A549 (cell line): ENCODE results near the gene RNF214. TPM values are rescaled to one million over a fixed set of nuclear protein-coding genes. Genes with fewer than 3 reads are reported as not detected.

Source experiments
- ATAC-seq, 2 experiments: fragments of 200-7000 bp in 1 of 2; fragments of >200 bp in 1 of 2; cut with Nextera tagmentation in 1 of 2; cut with Tn5 transposase in 1 of 2; 3 replicates each; pipeline versions ENCODE4 v1.8.0 to v1.9.1; 2018 to 2020; ENCODE audit warnings: mild to moderate bottlenecking in 1 of 2, moderate library complexity in 1 of 2
- CTCF ChIA-PET: fragments of 300-600 bp; sonication (Branson Sonifier 250); formaldehyde crosslinking; extraction: SDS; loops from one replicate; lab custom pipeline; 2021; ENCODE audit warnings: antibody characterized with exemption, inconsistent platforms; lab: Yijun Ruan, JAX
- POLR2A ChIA-PET: fragments of 350-600 bp; formaldehyde crosslinking; extraction: SDS; loops from one replicate; lab custom pipeline; 2021; ENCODE audit warnings: antibody characterized with exemption, inconsistent platforms; lab: Yijun Ruan, JAX
- DNase-seq, 2 experiments: peaks; one replicate each; pipeline versions ENCODE4 v3.0.0 to v3.0.0-alpha.2; 2011 to 2016; ENCODE audit warnings: low read depth in 1 of 2, low spot score in 1 of 2
- FAIRE-seq: peaks from 2 replicates; lab custom pipeline; 2011; peaks lifted over from hg19 to GRCh38; lab: Jason Lieb, UNC
- H3K27ac ChIP-seq, 2 experiments: fragments of >200 bp; sonication (Bioruptor Twin); formaldehyde crosslinking; 3 replicates each; pipeline ENCODE4 v1.5.1; 2016 to 2017
- H3K4me1 ChIP-seq: fragments of >200 bp; sonication (Bioruptor Twin); formaldehyde crosslinking; 3 replicates; pipeline ENCODE4 v1.6.1; 2016
- H3K4me2 ChIP-seq: fragments of >200 bp; sonication (Bioruptor Twin); formaldehyde crosslinking; 3 replicates; pipeline ENCODE4 v1.6.1; 2016
- H3K4me3 ChIP-seq: fragments of >200 bp; sonication (Bioruptor Twin); formaldehyde crosslinking; 3 replicates; pipeline ENCODE4 v1.5.1; 2016
- H3K9me3 ChIP-seq: fragments of >200 bp; sonication (Bioruptor Twin); formaldehyde crosslinking; 3 replicates; pipeline ENCODE4 v1.6.1; 2016
- BHLHE40 ChIP-seq: IDR thresholded peaks from 2 replicates; pipeline ENCODE4 v1.6.1; 2012; ENCODE audit warnings: low read depth, low read length, inconsistent platforms
- CBX8 ChIP-seq: fragments of 200-600 bp; sonication (generic); IDR thresholded peaks from 2 replicates; pipeline ENCODE4 v1.6.1; 2016
- CEBPB ChIP-seq, 2 experiments: fragments of >200 bp in 1 of 2; sonication (Bioruptor Twin) in 1 of 2; formaldehyde crosslinking in 1 of 2; IDR thresholded peaks; 2 replicates each; pipeline ENCODE4 v1.6.1; 2012 to 2016
- EHMT2 ChIP-seq: fragments of 200-600 bp; sonication (generic); IDR thresholded peaks from 2 replicates; pipeline ENCODE4 v1.6.1; 2016; ENCODE audit warnings: antibody characterized with exemption, low read depth, mild to moderate bottlenecking, moderate library complexity
- EP300 ChIP-seq, 2 experiments: fragments of >200 bp; sonication (Bioruptor Twin); formaldehyde crosslinking; IDR thresholded peaks; 2 replicates in 1 of 2; 3 replicates in 1 of 2; pipeline ENCODE4 v1.6.1; 2016 to 2017
- FOSB ChIP-seq: fragments of 250-450 bp; sonication (Bioruptor Pico); IDR thresholded peaks from 2 replicates; pipeline ENCODE4 v1.5.0; 2020; ENCODE audit warnings: mild to moderate bottlenecking, moderate library complexity
- HOXB13 ChIP-seq: fragments of 250-450 bp; sonication (Bioruptor Pico); IDR thresholded peaks from 2 replicates; pipeline ENCODE4 v1.5.0; 2020; ENCODE audit warnings: low read depth, mild to moderate bottlenecking, moderate library complexity
- JUN ChIP-seq, 2 experiments: fragments of >200 bp; sonication (Bioruptor Twin); formaldehyde crosslinking; IDR thresholded peaks; 2 replicates in 1 of 2; 3 replicates in 1 of 2; pipeline ENCODE4 v1.6.1; 2016 to 2017
- KDM1A ChIP-seq: fragments of 200-600 bp; sonication (generic); IDR thresholded peaks from 2 replicates; pipeline ENCODE4 v1.6.1; 2016; ENCODE audit warnings: low read depth, mild to moderate bottlenecking
- KDM5A ChIP-seq: fragments of 200-600 bp; sonication (generic); IDR thresholded peaks from 2 replicates; pipeline ENCODE4 v1.6.1; 2016; ENCODE audit warnings: antibody characterized with exemption, mild to moderate bottlenecking
- MAFK ChIP-seq: fragments of 450-650 bp; IDR thresholded peaks from 2 replicates; pipeline ENCODE4 v1.6.1; 2014; ENCODE audit not compliant: partially characterized antibody
- MAZ ChIP-seq: fragments of 150-350 bp; IDR thresholded peaks from 2 replicates; pipeline ENCODE4 v1.6.1; 2014; ENCODE audit warnings: antibody characterized with exemption, low read depth, low read length, borderline replicate concordance
- NFE2L2 ChIP-seq: fragments of 150-350 bp; conservative IDR thresholded peaks from 2 replicates; pipeline ENCODE4 v1.6.1; 2014; ENCODE audit warnings: low read length
- NPAS2 ChIP-seq: fragments of 250-450 bp; sonication (Bioruptor Pico); IDR thresholded peaks from 2 replicates; pipeline ENCODE4 v1.8.0; 2022; ENCODE audit warnings: mild to moderate bottlenecking, moderate library complexity, borderline replicate concordance
- NR3C1 ChIP-seq: fragments of >200 bp; sonication (Bioruptor Twin); formaldehyde crosslinking; IDR thresholded peaks from 3 replicates; pipeline ENCODE4 v1.6.1; 2017
- PHF8 ChIP-seq: fragments of 200-600 bp; sonication (generic); IDR thresholded peaks from 2 replicates; pipeline ENCODE4 v1.6.1; 2016; ENCODE audit warnings: low read depth, mild to moderate bottlenecking, antibody characterized with exemption, moderate library complexity, borderline replicate concordance
- POLR2A ChIP-seq: IDR thresholded peaks from 2 replicates; pipeline ENCODE4 v1.6.1; 2012; ENCODE audit warnings: mild to moderate bottlenecking, low read length
- RFX5 ChIP-seq: fragments of 450-650 bp; IDR thresholded peaks from 2 replicates; pipeline ENCODE4 v1.7.1; 2014; ENCODE audit warnings: antibody characterized with exemption, mild to moderate bottlenecking, moderate library complexity
- TFCP2L1 ChIP-seq: fragments of 250-450 bp; sonication (Bioruptor Pico); IDR thresholded peaks from 2 replicates; pipeline ENCODE4 v1.5.0; 2021; ENCODE audit warnings: mild to moderate bottlenecking
- ZC3H11A ChIP-seq: fragments of 450-650 bp; IDR thresholded peaks from 2 replicates; pipeline ENCODE4 v1.6.1; 2014; ENCODE audit warnings: antibody characterized with exemption, mild to moderate bottlenecking
- ZNF302 ChIP-seq: fragments of 250-450 bp; sonication (Bioruptor Pico); IDR thresholded peaks from 2 replicates; pipeline ENCODE4 v1.9.0; 2021; ENCODE audit warnings: inconsistent platforms, mild to moderate bottlenecking, moderate library complexity
- ZSCAN20 ChIP-seq: fragments of 250-450 bp; sonication (Bioruptor Pico); IDR thresholded peaks from 2 replicates; pipeline ENCODE4 v1.8.0; 2022; ENCODE audit warnings: mild to moderate bottlenecking, moderate library complexity
- WGBS: methylation state at CpG from one replicate; pipeline ENCODE4 v1.1.6; 2017; ENCODE audit errors: missing lambda C conversion rate; 5-methylcytosine and 5-hydroxymethylcytosine counted together
- polyA plus RNA-seq, 4 experiments: library from polyadenylated mRNA; depleted of rRNA in 3 of 4; stranded (reverse); fragments of >200 nt; fragmentation: RNase III in 1 of 4; extraction: RNeasy Plus Mini Kit Qiagen cat#74134 plus additional on column Dnase treatment in 1 of 4; gene quantifications; 2 replicates in 3 of 4; 3 replicates in 1 of 4; pipeline ENCODE4 v1.2.3, GENCODE V29; 2011 to 2017
- TF ChIP-seq, protein P1 (sequence below): fragments of 200-600 bp; sonication (generic); IDR thresholded peaks from 2 replicates; pipeline ENCODE4 v1.6.1; 2016; ENCODE audit warnings: antibody characterized with exemption, mild to moderate bottlenecking, moderate library complexity
- TF ChIP-seq, protein P2 (sequence below): fragments of >200 bp; sonication (Bioruptor Twin); formaldehyde crosslinking; IDR thresholded peaks from 3 replicates; pipeline ENCODE4 v1.6.1; 2016
- TF ChIP-seq, protein P3 (sequence below): fragments of >200 bp; sonication (Bioruptor Twin); formaldehyde crosslinking; IDR thresholded peaks from 2 replicates; pipeline ENCODE4 v1.6.1; 2016
- TF ChIP-seq, protein P4 (sequence below): fragments of 150-350 bp; IDR thresholded peaks from 2 replicates; pipeline ENCODE4 v1.6.1; 2014; ENCODE audit warnings: low read depth, mild to moderate bottlenecking, low read length

The RNF214 gene
- polyA plus RNA-seq, 2 of the 4 experiments (the other 2 are of a cell fraction), result 11.0 to 15.9 TPM

DNA sequence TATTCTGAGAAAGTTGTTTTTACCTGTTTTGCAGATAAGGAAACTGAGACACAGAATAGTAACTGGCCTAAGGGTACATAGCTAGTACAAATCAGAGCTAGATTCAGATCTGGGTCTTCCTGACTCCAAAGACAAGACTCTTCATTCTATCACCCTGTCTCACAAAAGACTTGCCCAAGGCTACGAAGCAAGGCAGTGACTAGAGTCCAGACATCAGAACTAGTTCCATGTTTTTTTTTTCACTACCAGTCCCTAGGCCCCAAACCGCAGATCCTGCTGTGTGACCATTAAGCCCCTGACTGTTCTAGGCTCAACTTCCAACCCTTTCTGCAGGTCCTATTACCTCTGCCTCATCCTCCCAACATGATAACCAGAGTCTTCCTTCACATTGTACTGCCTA, 60.1 kb downstream of the RNF214 start:
- CTCF ChIA-PET, result no interaction called here
- 96% methylated on average over 2 of the region's 2 CpGs for WGBS
- no peaks in the 10 kb centered on the region for H3K9me3 ChIP-seq
- DNase-seq (no peak), ATAC-seq (no peak), FAIRE-seq (no peak)
- no peaks in the 10 kb centered on the region for H3K4me1 ChIP-seq
- no peak for TF ChIP-seq CEBPB (IDR thresholded peaks at IDR 0.05)
- no peak for TF ChIP-seq MAZ
- TF ChIP-seq, protein P1, sequence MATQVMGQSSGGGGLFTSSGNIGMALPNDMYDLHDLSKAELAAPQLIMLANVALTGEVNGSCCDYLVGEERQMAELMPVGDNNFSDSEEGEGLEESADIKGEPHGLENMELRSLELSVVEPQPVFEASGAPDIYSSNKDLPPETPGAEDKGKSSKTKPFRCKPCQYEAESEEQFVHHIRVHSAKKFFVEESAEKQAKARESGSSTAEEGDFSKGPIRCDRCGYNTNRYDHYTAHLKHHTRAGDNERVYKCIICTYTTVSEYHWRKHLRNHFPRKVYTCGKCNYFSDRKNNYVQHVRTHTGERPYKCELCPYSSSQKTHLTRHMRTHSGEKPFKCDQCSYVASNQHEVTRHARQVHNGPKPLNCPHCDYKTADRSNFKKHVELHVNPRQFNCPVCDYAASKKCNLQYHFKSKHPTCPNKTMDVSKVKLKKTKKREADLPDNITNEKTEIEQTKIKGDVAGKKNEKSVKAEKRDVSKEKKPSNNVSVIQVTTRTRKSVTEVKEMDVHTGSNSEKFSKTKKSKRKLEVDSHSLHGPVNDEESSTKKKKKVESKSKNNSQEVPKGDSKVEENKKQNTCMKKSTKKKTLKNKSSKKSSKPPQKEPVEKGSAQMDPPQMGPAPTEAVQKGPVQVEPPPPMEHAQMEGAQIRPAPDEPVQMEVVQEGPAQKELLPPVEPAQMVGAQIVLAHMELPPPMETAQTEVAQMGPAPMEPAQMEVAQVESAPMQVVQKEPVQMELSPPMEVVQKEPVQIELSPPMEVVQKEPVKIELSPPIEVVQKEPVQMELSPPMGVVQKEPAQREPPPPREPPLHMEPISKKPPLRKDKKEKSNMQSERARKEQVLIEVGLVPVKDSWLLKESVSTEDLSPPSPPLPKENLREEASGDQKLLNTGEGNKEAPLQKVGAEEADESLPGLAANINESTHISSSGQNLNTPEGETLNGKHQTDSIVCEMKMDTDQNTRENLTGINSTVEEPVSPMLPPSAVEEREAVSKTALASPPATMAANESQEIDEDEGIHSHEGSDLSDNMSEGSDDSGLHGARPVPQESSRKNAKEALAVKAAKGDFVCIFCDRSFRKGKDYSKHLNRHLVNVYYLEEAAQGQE, result no peak
- TF ChIP-seq EP300 (IDR thresholded peaks at IDR 0.05), result no peak
- no peak for TF ChIP-seq RFX5
- TF ChIP-seq MAFK, result no peak
- no peak for TF ChIP-seq ZNF302
- TF ChIP-seq, protein P2, sequence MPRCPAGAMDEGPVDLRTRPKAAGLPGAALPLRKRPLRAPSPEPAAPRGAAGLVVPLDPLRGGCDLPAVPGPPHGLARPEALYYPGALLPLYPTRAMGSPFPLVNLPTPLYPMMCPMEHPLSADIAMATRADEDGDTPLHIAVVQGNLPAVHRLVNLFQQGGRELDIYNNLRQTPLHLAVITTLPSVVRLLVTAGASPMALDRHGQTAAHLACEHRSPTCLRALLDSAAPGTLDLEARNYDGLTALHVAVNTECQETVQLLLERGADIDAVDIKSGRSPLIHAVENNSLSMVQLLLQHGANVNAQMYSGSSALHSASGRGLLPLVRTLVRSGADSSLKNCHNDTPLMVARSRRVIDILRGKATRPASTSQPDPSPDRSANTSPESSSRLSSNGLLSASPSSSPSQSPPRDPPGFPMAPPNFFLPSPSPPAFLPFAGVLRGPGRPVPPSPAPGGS, result no peak
- no peak overlapping the region for H3K27ac ChIP-seq
- no peak overlapping the region for H3K4me2 ChIP-seq
- H3K4me3 ChIP-seq, result no peak overlapping the region
- POLR2A ChIA-PET, result no interaction called here

DNA sequence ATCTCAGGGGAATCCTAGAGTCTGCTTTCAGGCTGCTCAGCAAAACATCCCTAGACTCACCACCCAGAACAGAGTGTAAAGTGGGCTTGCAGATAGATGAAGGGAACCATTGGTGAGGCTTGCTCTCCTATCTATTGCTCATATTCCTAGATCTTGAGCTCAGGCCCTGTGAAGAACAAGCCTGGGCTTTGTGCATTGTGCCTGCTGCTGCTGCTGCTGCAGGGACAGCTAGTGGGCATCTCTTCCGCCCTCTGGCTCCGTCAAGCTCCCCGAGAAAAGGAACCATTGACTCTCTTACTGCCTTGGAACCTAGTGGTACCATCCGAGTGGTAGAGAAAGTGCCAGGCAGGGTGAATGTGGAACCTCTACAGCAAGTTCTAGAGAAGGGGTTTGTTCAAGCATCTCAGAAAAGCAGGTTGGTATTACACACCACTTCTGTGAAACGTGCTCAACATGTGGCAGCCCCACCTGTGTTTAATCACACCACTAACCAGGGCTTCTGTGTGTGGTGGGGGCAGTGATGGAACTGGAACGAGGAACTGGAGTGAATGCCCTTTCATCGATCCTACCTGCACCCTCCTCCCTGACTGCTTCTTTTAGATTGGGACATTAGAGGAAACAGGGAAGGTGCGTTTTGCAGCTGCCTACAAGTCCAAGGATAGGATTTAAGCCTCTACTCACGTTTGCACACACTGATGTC, 63.1 kb downstream of the RNF214 start:
- CTCF ChIA-PET, result no interaction called here
- Histone ChIP-seq H3K27ac (no peak overlapping the region), H3K4me1 (peaks cover 6% of the 10 kb centered on the region; the same call in 1 of the 3 replicates)
- TF ChIP-seq POLR2A (no peak), ZC3H11A (no peak), FOSB (no peak), NFE2L2 (no peak), EHMT2 (no peak)
- TF ChIP-seq, protein P3, sequence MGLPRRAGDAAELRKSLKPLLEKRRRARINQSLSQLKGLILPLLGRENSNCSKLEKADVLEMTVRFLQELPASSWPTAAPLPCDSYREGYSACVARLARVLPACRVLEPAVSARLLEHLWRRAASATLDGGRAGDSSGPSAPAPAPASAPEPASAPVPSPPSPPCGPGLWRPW, result no peak
- TF ChIP-seq, all 56 proteins: peak for 0
- POLR2A ChIA-PET, result no interaction called here
- Histone ChIP-seq H3K4me2 (no peak overlapping the region), H3K4me3 (no peak overlapping the region), H3K9me3 (no peaks in the 10 kb centered on the region)
- ATAC-seq (no peak), FAIRE-seq (no peak), DNase-seq (no peak)
- 77% methylated on average over 9 of the region's 9 CpGs for WGBS

DNA sequence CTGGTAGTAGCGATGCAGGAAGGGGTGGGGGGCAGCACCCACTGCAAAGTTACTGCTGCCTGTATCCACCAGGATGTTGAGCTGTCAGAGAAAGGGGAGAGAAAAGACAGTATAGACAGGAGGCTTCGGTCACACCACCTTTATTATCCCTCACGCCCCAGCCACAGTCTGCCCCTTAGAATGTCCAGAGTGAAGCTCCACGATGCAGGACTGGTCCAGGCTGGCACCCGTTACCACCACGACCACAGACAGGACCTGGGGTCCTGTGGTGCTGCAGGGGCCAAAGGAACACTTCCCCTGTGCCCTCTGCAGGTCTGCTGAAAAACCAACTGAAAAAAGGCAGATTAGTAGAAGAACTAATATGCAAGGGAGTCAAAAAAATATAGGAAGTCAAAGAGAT, 64.4 kb downstream of the RNF214 start:
- no peak for ATAC-seq
- no peak for FAIRE-seq
- H3K9me3 ChIP-seq, result no peaks in the 10 kb centered on the region
- ChIA-PET CTCF (interaction anchor here (1.0 kb wide), 1 partner anchor 13 kb away, joined by 3 read pairs; no protein-coding TSS in a partner anchor), POLR2A (no interaction called here)
- no peak overlapping the region for H3K4me3 ChIP-seq
- no peak for DNase-seq
- H3K4me2 ChIP-seq, result no peak overlapping the region
- TF ChIP-seq TFCP2L1 (CRISPR knock-in tag), result no peak
- no peak for TF ChIP-seq BHLHE40
- TF ChIP-seq FOSB, result no peak
- TF ChIP-seq CBX8, result no peak
- no peak for TF ChIP-seq ZSCAN20
- TF ChIP-seq JUN (IDR thresholded peaks at IDR 0.05), result no peak
- TF ChIP-seq KDM1A, result no peak
- TF ChIP-seq NPAS2 (CRISPR knock-in tag), result no peak
- TF ChIP-seq, protein P4, sequence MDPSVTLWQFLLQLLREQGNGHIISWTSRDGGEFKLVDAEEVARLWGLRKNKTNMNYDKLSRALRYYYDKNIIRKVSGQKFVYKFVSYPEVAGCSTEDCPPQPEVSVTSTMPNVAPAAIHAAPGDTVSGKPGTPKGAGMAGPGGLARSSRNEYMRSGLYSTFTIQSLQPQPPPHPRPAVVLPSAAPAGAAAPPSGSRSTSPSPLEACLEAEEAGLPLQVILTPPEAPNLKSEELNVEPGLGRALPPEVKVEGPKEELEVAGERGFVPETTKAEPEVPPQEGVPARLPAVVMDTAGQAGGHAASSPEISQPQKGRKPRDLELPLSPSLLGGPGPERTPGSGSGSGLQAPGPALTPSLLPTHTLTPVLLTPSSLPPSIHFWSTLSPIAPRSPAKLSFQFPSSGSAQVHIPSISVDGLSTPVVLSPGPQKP, result no peak
- TF ChIP-seq PHF8, result no peak
- TF ChIP-seq RFX5, result no peak
- TF ChIP-seq CEBPB (IDR thresholded peaks at IDR 0.05), result no peak
- TF ChIP-seq NR3C1, result no peak
- no peak for TF ChIP-seq KDM5A
- no peak for TF ChIP-seq ZNF302
- no peak for TF ChIP-seq HOXB13 (CRISPR knock-in tag)
- 77% methylated on average over 6 of the region's 6 CpGs for WGBS
- no peak overlapping the region for H3K27ac ChIP-seq
- peaks cover 6% of the 10 kb centered on the region; the same call in 1 of the 3 replicates for H3K4me1 ChIP-seq
